Neural cell (in vitro differentiated cells): ENCODE results near the gene STK38L.

Experiments used
- CTCF ChIP-seq: fragments of 450-650 bp; IDR thresholded peaks from 2 replicates; pipeline ENCODE4 v1.5.1; 2014; ENCODE audit warnings: antibody characterized with exemption, mild to moderate bottlenecking, moderate library complexity; ENCODE audit not compliant: poor library complexity, severe bottlenecking
- EP300 ChIP-seq: fragments of 450-650 bp; conservative IDR thresholded peaks from 2 replicates; pipeline ENCODE4 v1.6.1; 2014; ENCODE audit warnings: antibody characterized with exemption, mild to moderate bottlenecking, moderate library complexity; ENCODE audit not compliant: poor library complexity, severe bottlenecking
- EZH2 ChIP-seq: fragments of 200-600, 300-800 bp; shearing (Covaris generic), sonication (generic); IDR thresholded peaks from 2 replicates; pipeline ENCODE4 v1.6.1; 2014; ENCODE audit warnings: antibody characterized with exemption, low read length, borderline replicate concordance, mild to moderate bottlenecking; ENCODE audit not compliant: insufficient read depth, poor library complexity, severe bottlenecking
- MXI1 ChIP-seq: fragments of 450-650 bp; conservative IDR thresholded peaks from 2 replicates; pipeline ENCODE4 v1.6.1; 2014; ENCODE audit warnings: antibody characterized with exemption, mild to moderate bottlenecking; ENCODE audit not compliant: poor library complexity, severe bottlenecking
- POLR2AphosphoS5 ChIP-seq: IDR thresholded peaks from 2 replicates; pipeline ENCODE4 v1.6.1; 2012
- RAD21 ChIP-seq: fragments of 450-650 bp; conservative IDR thresholded peaks from 2 replicates; pipeline ENCODE4 v1.6.1; 2014; ENCODE audit warnings: antibody characterized with exemption, mild to moderate bottlenecking, moderate library complexity
- REST ChIP-seq: IDR thresholded peaks from 2 replicates; pipeline ENCODE4 v1.6.1; 2012; ENCODE audit warnings: borderline replicate concordance
- TAF1 ChIP-seq: IDR thresholded peaks from 2 replicates; pipeline ENCODE4 v1.6.1; 2012; ENCODE audit warnings: low read depth

- TF ChIP-seq CTCF (no peak), REST (no peak), EP300 (no peak), MXI1 (no peak), EZH2 (no peak), POLR2AphosphoS5 (no peak), TAF1 (no peak), RAD21 (no peak)
Measured at GRCh38 chr12:27229367-27229766, 14.7 kb upstream of the STK38L start.
